Neural progenitor cell (in vitro differentiated cells): ENCODE measurements around the gene KCNIP1.

Experiments
- CTCF ChIP-seq: fragments of 200-600 bp; sonication (generic); IDR thresholded peaks from 2 replicates; pipeline ENCODE4 v1.5.1; 2017; ENCODE audit warnings: antibody characterized with exemption, mild to moderate bottlenecking
- EZH2 ChIP-seq: fragments of 200-600 bp; sonication (generic); IDR thresholded peaks from 2 replicates; pipeline ENCODE4 v1.6.1; 2017; ENCODE audit warnings: antibody characterized with exemption, mild to moderate bottlenecking, moderate library complexity
- EZH2phosphoT487 ChIP-seq: fragments of 200-600 bp; sonication (generic); IDR thresholded peaks from 2 replicates; pipeline ENCODE4 v1.6.1; 2017; ENCODE audit warnings: antibody characterized with exemption

GRCh38 chr5:170468633-170469285 lies 35.1 kb upstream of the KCNIP1 start:
- TF ChIP-seq CTCF = no peak
- no peak for TF ChIP-seq EZH2
- no peak for TF ChIP-seq EZH2phosphoT487
